Fibroblast of villous mesenchyme (primary cell): Measurements from ENCODE around the gene RETREG2. TPM values are rescaled to one million over a fixed set of nuclear protein-coding genes. Genes with fewer than 3 reads are reported as not detected.

Source experiments
- DNase-seq: peaks from one replicate; pipeline ENCODE4 v3.0.0-alpha.2; 2010; ENCODE audit warnings: low read depth
- H3K4me3 ChIP-seq: 2 replicates; pipeline ENCODE4 v1.5.1; 2011; ENCODE audit warnings: low read depth, mild to moderate bottlenecking, low read length
- total RNA-seq: library from RNA; depleted of rRNA; stranded (reverse); fragments of >200 nt; gene quantifications from 2 replicates; pipeline ENCODE4 v1.2.3, GENCODE V29; 2012
- TF ChIP-seq, protein P1 (sequence below): IDR thresholded peaks from 2 replicates; pipeline ENCODE4 v1.5.1; 2012; ENCODE audit warnings: low read depth, mild to moderate bottlenecking, low read length; ENCODE audit not compliant: insufficient read depth

Gene RETREG2
- total RNA-seq, 1 donor, result 57.4 TPM

DNA sequence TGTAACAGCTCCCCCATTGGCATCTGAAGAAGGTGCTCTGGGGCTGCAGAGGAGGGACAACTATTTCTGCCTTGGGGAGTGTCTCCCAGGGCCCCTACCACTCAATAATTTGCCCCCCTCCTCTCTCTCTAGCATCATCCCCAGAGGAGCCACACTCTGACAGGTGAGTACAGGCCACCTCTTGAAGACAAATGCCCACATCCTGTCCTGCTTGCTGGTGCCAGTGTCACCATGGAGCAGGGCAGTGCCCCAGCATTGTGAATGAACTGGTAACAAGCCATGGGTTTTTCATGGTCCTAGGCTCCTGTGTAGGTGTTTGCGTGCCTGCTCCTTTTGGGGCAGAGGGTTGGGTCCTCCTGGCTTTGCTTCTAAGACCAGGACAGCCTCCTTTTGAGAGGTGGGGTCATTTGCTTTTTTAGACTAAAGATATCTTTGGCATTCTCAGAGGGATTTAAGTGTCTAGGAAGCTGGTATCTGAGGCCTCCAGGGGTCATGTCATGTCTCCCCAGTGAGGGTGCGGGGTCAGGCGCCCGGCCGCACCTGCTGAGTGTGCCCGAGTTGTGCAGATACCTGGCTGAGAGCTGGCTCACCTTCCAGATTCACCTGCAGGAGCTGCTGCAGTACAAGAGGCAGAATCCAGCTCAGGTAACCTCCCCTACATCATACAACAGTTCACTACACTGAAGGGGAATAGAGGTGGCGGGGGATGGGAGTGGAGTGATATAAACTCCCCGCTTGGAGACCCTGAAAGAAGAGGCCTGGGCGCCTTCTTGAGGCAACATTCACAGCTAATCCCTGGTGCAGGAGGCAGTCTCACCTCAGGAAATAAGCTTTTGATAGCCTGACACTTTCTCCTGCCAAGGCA is 1.8 kb downstream of the RETREG2 start:
- H3K4me3 ChIP-seq, result no peak overlapping the region
- no peak for DNase-seq
- TF ChIP-seq, protein P1, sequence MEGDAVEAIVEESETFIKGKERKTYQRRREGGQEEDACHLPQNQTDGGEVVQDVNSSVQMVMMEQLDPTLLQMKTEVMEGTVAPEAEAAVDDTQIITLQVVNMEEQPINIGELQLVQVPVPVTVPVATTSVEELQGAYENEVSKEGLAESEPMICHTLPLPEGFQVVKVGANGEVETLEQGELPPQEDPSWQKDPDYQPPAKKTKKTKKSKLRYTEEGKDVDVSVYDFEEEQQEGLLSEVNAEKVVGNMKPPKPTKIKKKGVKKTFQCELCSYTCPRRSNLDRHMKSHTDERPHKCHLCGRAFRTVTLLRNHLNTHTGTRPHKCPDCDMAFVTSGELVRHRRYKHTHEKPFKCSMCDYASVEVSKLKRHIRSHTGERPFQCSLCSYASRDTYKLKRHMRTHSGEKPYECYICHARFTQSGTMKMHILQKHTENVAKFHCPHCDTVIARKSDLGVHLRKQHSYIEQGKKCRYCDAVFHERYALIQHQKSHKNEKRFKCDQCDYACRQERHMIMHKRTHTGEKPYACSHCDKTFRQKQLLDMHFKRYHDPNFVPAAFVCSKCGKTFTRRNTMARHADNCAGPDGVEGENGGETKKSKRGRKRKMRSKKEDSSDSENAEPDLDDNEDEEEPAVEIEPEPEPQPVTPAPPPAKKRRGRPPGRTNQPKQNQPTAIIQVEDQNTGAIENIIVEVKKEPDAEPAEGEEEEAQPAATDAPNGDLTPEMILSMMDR, result no peak

DNA sequence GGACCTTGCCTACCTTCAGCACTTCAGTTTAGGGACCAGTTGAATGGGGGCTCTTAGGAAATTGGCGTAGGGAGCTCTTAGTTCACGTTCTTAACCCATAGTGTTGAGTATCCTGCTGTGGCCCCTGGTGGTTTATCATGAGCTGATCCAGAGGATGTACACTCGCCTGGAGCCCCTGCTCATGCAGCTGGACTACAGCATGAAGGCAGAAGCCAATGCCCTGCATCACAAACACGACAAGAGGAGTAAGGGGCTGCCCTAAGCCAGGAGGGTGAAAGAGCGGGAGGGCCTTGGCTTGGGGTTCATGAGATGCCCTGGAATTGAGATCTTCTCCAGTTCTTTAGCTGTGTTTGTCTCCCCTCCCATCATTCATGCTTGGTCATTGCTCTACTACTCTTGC is 2.9 kb downstream of the RETREG2 start:
- TF ChIP-seq, protein P1, result no peak
- no peak for DNase-seq
- H3K4me3 ChIP-seq, result no peak overlapping the region

DNA sequence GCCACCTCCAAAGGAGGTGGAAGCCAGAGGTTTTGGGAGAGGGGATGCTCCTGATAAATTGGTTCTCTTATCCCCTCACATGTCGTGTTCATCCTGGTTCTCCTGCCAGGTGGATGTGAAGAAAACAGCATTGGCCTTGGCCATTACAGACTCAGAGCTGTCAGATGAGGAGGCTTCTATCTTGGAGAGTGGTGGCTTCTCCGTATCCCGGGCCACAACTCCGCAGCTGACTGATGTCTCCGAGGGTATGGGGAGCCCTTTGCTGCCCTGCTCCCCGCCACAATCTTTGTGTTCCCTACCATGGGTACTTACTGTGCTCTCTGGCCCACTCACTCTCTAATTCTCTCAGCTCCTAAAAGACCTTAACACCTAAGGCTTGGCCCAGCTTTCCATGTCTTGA is 3.5 kb downstream of the RETREG2 start:
- TF ChIP-seq, protein P1, result no peak
- no peak for DNase-seq
- H3K4me3 ChIP-seq, result no peak overlapping the region

- no peak for DNase-seq
- TF ChIP-seq, protein P1, result no peak
- no peak overlapping the region for H3K4me3 ChIP-seq
Observed at GRCh38 chr2:219182331-219183150, 4.5 kb downstream of the RETREG2 start.

DNA sequence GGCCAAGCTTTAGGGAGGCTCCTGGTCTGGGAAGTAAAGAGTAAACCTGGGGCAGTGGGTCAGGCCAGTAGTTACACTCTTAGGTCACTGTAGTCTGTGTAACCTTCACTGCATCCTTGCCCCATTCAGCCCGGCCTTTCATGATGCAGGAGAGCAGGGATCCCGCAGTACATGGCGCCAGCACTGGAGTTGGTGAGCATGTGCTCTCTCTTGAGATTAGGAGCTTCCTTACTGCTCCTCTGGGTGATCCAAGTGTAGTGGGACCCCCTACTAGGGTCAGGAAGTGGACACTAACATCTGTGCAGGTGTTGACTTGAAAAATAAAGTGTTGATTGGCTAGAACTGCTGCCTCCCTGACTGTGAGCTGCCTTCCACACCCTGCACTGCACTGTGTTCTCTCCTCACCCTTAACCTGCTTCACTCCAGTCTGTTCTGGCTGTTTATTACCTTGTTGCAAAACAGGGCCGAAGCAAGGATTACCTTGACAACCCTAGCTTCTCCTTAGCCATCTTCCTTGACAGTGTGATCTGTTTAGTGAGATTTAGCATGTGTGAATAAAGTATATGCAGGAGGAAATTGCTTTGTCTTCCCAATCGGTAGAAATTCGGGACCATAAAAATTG is 5.2 kb downstream of the RETREG2 start:
- H3K4me3 ChIP-seq, result no peak overlapping the region
- no peak for DNase-seq
- TF ChIP-seq, protein P1, result no peak

- DNase-seq, result no peak
- H3K4me3 ChIP-seq, result no peak overlapping the region
- TF ChIP-seq, protein P1, result no peak
Observed at GRCh38 chr2:219184121-219184520, 6.0 kb downstream of the RETREG2 start.
